ENCODE data around the gene ZNF415. TPM values are rescaled to one million over a fixed set of nuclear protein-coding genes. Genes with fewer than 3 reads are reported as not detected.
A peak's percentile ranks its signal among the peaks of the same experiment; 100 is the strongest.

ZNF415 gene
- polyA plus RNA-seq, 1 donor (not counting 4 experiments of a cell fraction or from before 2014, with no cell fraction given) = 5.2 TPM

GRCh38 chr19:53136432-53136831 lies 3.7 kb upstream of the ZNF415 start:
- Histone ChIP-seq H3K36me3 (ENCODE audit: control insufficient read depth in 2 of 2, extremely low read depth in 1 of 2, insufficient read depth in 2 of 2, low read length in 2 of 2) (peaks cover 0 to 3% of the 10 kb centered on the region in 2 experiments), H3K79me2 (ENCODE audit: control insufficient read depth, insufficient read depth, low read length) (no peaks in the 10 kb centered on the region), H3K27me3 (ENCODE audit: control insufficient read depth, extremely low read depth, insufficient read depth, low read length) (no peaks in the 10 kb centered on the region), H3K27ac (ENCODE audit: control insufficient read depth, insufficient read depth, low read length) (no peak overlapping the region), H3K4me3 (ENCODE audit: control insufficient read depth in 2 of 3, extremely low read depth in 1 of 3, insufficient read depth in 2 of 3, low read depth in 1 of 3, low read length in 3 of 3) (no peak overlapping the region), H3K9me1 (ENCODE audit: control insufficient read depth, extremely low read depth, insufficient read depth, low read length) (no peaks in the 10 kb centered on the region), H3K9me3 (ENCODE audit: control insufficient read depth, low read depth, low read length) (peaks cover 16% of the 10 kb centered on the region), H3K4me1 (ENCODE audit: control insufficient read depth, extremely low read depth, insufficient read depth, low read length) (no peaks in the 10 kb centered on the region), H3K9ac (ENCODE audit: control insufficient read depth, extremely low read depth, insufficient read depth, low read length) (no peak overlapping the region), H2AFZ (ENCODE audit: control insufficient read depth, low read length) (no peak overlapping the region), H4K20me1 (ENCODE audit: control insufficient read depth, extremely low read depth, insufficient read depth, low read length) (no peaks in the 10 kb centered on the region), H3K4me2 (ENCODE audit: control insufficient read depth, extremely low read depth, insufficient read depth, low read depth, low read length) (no peak overlapping the region)
- dilution Hi-C loops (cut with MboI; ENCODE audit: extremely low pct_ligation_motif_present, low sequenced_read_pairs) = no loop called here
- DNase-seq (ENCODE audit: low read depth, low spot score) = no peak
- FAIRE-seq = no peak
- TF ChIP-seq EZH2 (IDR thresholded peaks at IDR 0.05; ENCODE audit: low read length) (no peak), CTCF (optimal IDR thresholded peaks at IDR 0.05 in 1 of 3, IDR thresholded peaks at IDR 0.05 in 1 of 3, conservative IDR thresholded peaks at IDR 0.05 in 1 of 3; ENCODE audit: extremely low read depth in 1 of 3, insufficient read depth in 2 of 3, low read length in 3 of 3) (no peak)

GRCh38 chr19:53131727-53132126 lies 983 bp downstream of the ZNF415 start:
- Histone ChIP-seq H3K36me3 (ENCODE audit: control insufficient read depth in 2 of 2, extremely low read depth in 1 of 2, insufficient read depth in 2 of 2, low read length in 2 of 2) (no peaks in the 10 kb centered on the region), H3K79me2 (ENCODE audit: control insufficient read depth, insufficient read depth, low read length) (peaks cover 2% of the 10 kb centered on the region), H3K9me1 (ENCODE audit: control insufficient read depth, extremely low read depth, insufficient read depth, low read length) (no peaks in the 10 kb centered on the region), H4K20me1 (ENCODE audit: control insufficient read depth, extremely low read depth, insufficient read depth, low read length) (no peaks in the 10 kb centered on the region), H3K4me2 (ENCODE audit: control insufficient read depth, extremely low read depth, insufficient read depth, low read depth, low read length) (peak overlapping the region; percentile 83), H3K27me3 (ENCODE audit: control insufficient read depth, extremely low read depth, insufficient read depth, low read length) (no peaks in the 10 kb centered on the region), H3K27ac (ENCODE audit: control insufficient read depth, insufficient read depth, low read length) (no peak overlapping the region), H3K4me1 (ENCODE audit: control insufficient read depth, extremely low read depth, insufficient read depth, low read length) (no peaks in the 10 kb centered on the region), H2AFZ (ENCODE audit: control insufficient read depth, low read length) (no peak overlapping the region), H3K9me3 (ENCODE audit: control insufficient read depth, low read depth, low read length) (no peaks in the 10 kb centered on the region), H3K4me3 (ENCODE audit: control insufficient read depth in 2 of 3, extremely low read depth in 1 of 3, insufficient read depth in 2 of 3, low read depth in 1 of 3, low read length in 3 of 3) (peak overlapping the region; percentile 53 to 74 (median 72)), H3K9ac (ENCODE audit: control insufficient read depth, extremely low read depth, insufficient read depth, low read length) (peak overlapping the region; percentile 60)
- no peak for DNase-seq (ENCODE audit: low read depth, low spot score)
- no peak for FAIRE-seq
- dilution Hi-C loops (cut with MboI; ENCODE audit: extremely low pct_ligation_motif_present, low sequenced_read_pairs) = no loop called here
- TF ChIP-seq EZH2 (IDR thresholded peaks at IDR 0.05; ENCODE audit: low read length) (no peak), CTCF (optimal IDR thresholded peaks at IDR 0.05 in 1 of 3, IDR thresholded peaks at IDR 0.05 in 1 of 3, conservative IDR thresholded peaks at IDR 0.05 in 1 of 3; ENCODE audit: extremely low read depth in 1 of 3, insufficient read depth in 2 of 3, low read length in 3 of 3) (no peak)
